MM.1S (cell line): ENCODE results near the gene SUN5.

Experiments used
- DNase-seq: peaks from one replicate; pipeline ENCODE4 v3.0.0-alpha.2; 2015
- H2AFZ ChIP-seq: fragments of 300-600 bp; sonication (generic); 2 replicates; pipeline ENCODE4 v1.6.0; 2016; ENCODE audit warnings: antibody characterized with exemption, low read length
- H3F3A ChIP-seq: fragments of 300-600 bp; sonication (generic); 2 replicates; pipeline ENCODE4 v1.6.1; 2016; ENCODE audit warnings: mild to moderate bottlenecking, antibody characterized with exemption, low read length, moderate library complexity, mixed read lengths; ENCODE audit not compliant: insufficient read depth
- H3K27ac ChIP-seq: fragments of 300-600 bp; sonication (generic); 2 replicates; pipeline ENCODE4 v1.5.1; 2016; ENCODE audit warnings: mild to moderate bottlenecking, low read length
- H3K27me3 ChIP-seq: fragments of 300-600 bp; sonication (generic); replicated peaks from 2 replicates; pipeline ENCODE4 v1.6.0; 2016; ENCODE audit warnings: low read length; ENCODE audit not compliant: insufficient read depth
- H3K36me3 ChIP-seq: fragments of 300-600 bp; sonication (generic); replicated peaks from 2 replicates; pipeline ENCODE4 v1.6.1; 2016; ENCODE audit warnings: mild to moderate bottlenecking, low read length, mixed read lengths; ENCODE audit not compliant: insufficient read depth
- H3K4me1 ChIP-seq: fragments of 300-600 bp; sonication (generic); 2 replicates; pipeline ENCODE4 v1.6.1; 2016; ENCODE audit warnings: low read length, mixed read lengths
- H3K4me2 ChIP-seq: fragments of 300-600 bp; sonication (generic); 2 replicates; pipeline ENCODE4 v1.6.0; 2016; ENCODE audit warnings: low read depth, low read length
- H3K4me3 ChIP-seq: fragments of 300-600 bp; sonication (generic); 2 replicates; pipeline ENCODE4 v1.5.1; 2016; ENCODE audit warnings: low read length, mixed read lengths
- H3K79me2 ChIP-seq: fragments of 300-600 bp; sonication (generic); 2 replicates; pipeline ENCODE4 v1.6.1; 2016; ENCODE audit warnings: mixed run types, low read length, mixed read lengths
- H3K9ac ChIP-seq: fragments of 300-600 bp; sonication (generic); 2 replicates; pipeline ENCODE4 v1.6.1; 2016; ENCODE audit warnings: low read length, mixed read lengths
- H3K9me2 ChIP-seq: fragments of 300-600 bp; sonication (generic); replicated peaks from 2 replicates; pipeline ENCODE4 v1.6.1; 2016; ENCODE audit warnings: mild to moderate bottlenecking, low read length, mixed read lengths; ENCODE audit not compliant: insufficient read depth
- H3K9me3 ChIP-seq: fragments of 300-600 bp; sonication (generic); replicated peaks from 2 replicates; pipeline ENCODE4 v1.6.1; 2016; ENCODE audit warnings: mild to moderate bottlenecking, low read length, mixed read lengths; ENCODE audit not compliant: insufficient read depth
- H4K20me1 ChIP-seq: fragments of 300-600 bp; sonication (generic); 2 replicates; pipeline ENCODE4 v1.6.1; 2016; ENCODE audit warnings: mild to moderate bottlenecking, low read length, moderate library complexity, mixed read lengths; ENCODE audit not compliant: insufficient read depth
- CTCF ChIP-seq: fragments of 300-600 bp; sonication (generic); IDR thresholded peaks from 2 replicates; pipeline ENCODE4 v1.5.1; 2016; ENCODE audit warnings: antibody characterized with exemption, low read length, mixed read lengths
- EZH2 ChIP-seq: fragments of 300-600 bp; sonication (generic); optimal IDR thresholded peaks from 2 replicates; pipeline ENCODE3; 2017; ENCODE audit warnings: low read depth, mild to moderate bottlenecking, antibody characterized with exemption, low read length, mixed read lengths
- EZH2phosphoT487 ChIP-seq: fragments of 300-600 bp; sonication (generic); IDR thresholded peaks from 2 replicates; pipeline ENCODE4 v1.6.1; 2018; ENCODE audit warnings: antibody characterized with exemption, low read length

Gene SUN5

GRCh38 chr20:32990426-32990825 lies 13.8 kb downstream of the SUN5 start:
- Histone ChIP-seq H3K36me3 (no peaks in the 10 kb centered on the region), H3F3A (no peaks in the 10 kb centered on the region), H3K9me3 (no peaks in the 10 kb centered on the region), H2AFZ (no peak overlapping the region), H3K4me1 (no peaks in the 10 kb centered on the region), H3K4me2 (no peak overlapping the region), H3K27ac (no peak overlapping the region), H3K79me2 (no peaks in the 10 kb centered on the region), H3K9me2 (no peaks in the 10 kb centered on the region), H3K27me3 (peaks cover 6% of the 10 kb centered on the region; the same call in 1 of the 2 replicates), H4K20me1 (no peaks in the 10 kb centered on the region), H3K4me3 (no peak overlapping the region), H3K9ac (no peak overlapping the region)
- TF ChIP-seq CTCF (no peak), EZH2phosphoT487 (no peak), EZH2 (no peak)
- no peak for DNase-seq

- Histone ChIP-seq H3K4me1 (no peaks in the 10 kb centered on the region), H4K20me1 (no peaks in the 10 kb centered on the region), H2AFZ (no peak overlapping the region), H3K4me3 (no peak overlapping the region), H3K9me2 (no peaks in the 10 kb centered on the region), H3K4me2 (no peak overlapping the region), H3K36me3 (no peaks in the 10 kb centered on the region), H3K27ac (no peak overlapping the region), H3F3A (no peaks in the 10 kb centered on the region), H3K27me3 (peaks cover 6% of the 10 kb centered on the region; the same call in 1 of the 2 replicates), H3K9me3 (no peaks in the 10 kb centered on the region), H3K9ac (no peak overlapping the region), H3K79me2 (no peaks in the 10 kb centered on the region)
- DNase-seq = no peak
- TF ChIP-seq EZH2 (no peak), CTCF (no peak), EZH2phosphoT487 (no peak)
Measured at GRCh38 chr20:32989507-32990283, 14.5 kb downstream of the SUN5 start.

GRCh38 chr20:32988008-32988407 lies 16.2 kb downstream of the SUN5 start:
- H3K9me3 ChIP-seq = no peaks in the 10 kb centered on the region
- H4K20me1 ChIP-seq = no peaks in the 10 kb centered on the region
- H2AFZ ChIP-seq = no peak overlapping the region
- no peaks in the 10 kb centered on the region for H3F3A ChIP-seq
- no peak for DNase-seq
- peaks cover 6% of the 10 kb centered on the region; the same call in 1 of the 2 replicates for H3K27me3 ChIP-seq
- no peaks in the 10 kb centered on the region for H3K79me2 ChIP-seq
- no peaks in the 10 kb centered on the region for H3K4me1 ChIP-seq
- TF ChIP-seq EZH2phosphoT487 (no peak), EZH2 (no peak), CTCF (no peak)
- no peaks in the 10 kb centered on the region for H3K36me3 ChIP-seq
- no peak overlapping the region for H3K27ac ChIP-seq
- H3K9ac ChIP-seq = no peak overlapping the region
- no peak overlapping the region for H3K4me2 ChIP-seq
- H3K4me3 ChIP-seq = no peak overlapping the region
- H3K9me2 ChIP-seq = no peaks in the 10 kb centered on the region
